IPS-18a (cell line): Measurements from ENCODE around the gene GRN.

Source experiments
- H3K27ac ChIP-seq: one replicate; pipeline ENCODE4 v1.5.1; 2013; ENCODE audit warnings: low read length
- H3K27me3 ChIP-seq: one replicate; pipeline ENCODE4 v1.6.1; 2013; ENCODE audit warnings: mild to moderate bottlenecking, low read length; ENCODE audit not compliant: control insufficient read depth, insufficient read depth
- H3K36me3 ChIP-seq: one replicate; pipeline ENCODE4 v1.6.1; 2013; ENCODE audit warnings: low read depth, low read length; ENCODE audit not compliant: control insufficient read depth
- H3K4me1 ChIP-seq: one replicate; pipeline ENCODE4 v1.6.1; 2013; ENCODE audit warnings: low read depth, low read length; ENCODE audit not compliant: control insufficient read depth
- H3K4me3 ChIP-seq: one replicate; pipeline ENCODE4 v1.5.1; 2013; ENCODE audit warnings: low read length
- H3K9ac ChIP-seq: one replicate; pipeline ENCODE4 v1.6.1; 2013; ENCODE audit warnings: mild to moderate bottlenecking, low read length, moderate library complexity
- H3K9me3 ChIP-seq: one replicate; pipeline ENCODE4 v1.6.1; 2013; ENCODE audit warnings: low read depth, low read length; ENCODE audit not compliant: control insufficient read depth

Gene GRN

GRCh38 chr17:44312396-44313104 lies 32.6 kb upstream of the GRN start:
- no peak overlapping the region for H3K4me3 ChIP-seq
- no peaks in the 10 kb centered on the region for H3K9me3 ChIP-seq
- H3K4me1 ChIP-seq = peaks cover 20% of the 10 kb centered on the region

GRCh38 chr17:44314031-44314430 lies 31.1 kb upstream of the GRN start:
- peaks cover 17% of the 10 kb centered on the region for H3K4me1 ChIP-seq
- no peaks in the 10 kb centered on the region for H3K36me3 ChIP-seq
- H3K9me3 ChIP-seq = no peaks in the 10 kb centered on the region
- H3K4me3 ChIP-seq = no peak overlapping the region
- no peak overlapping the region for H3K27ac ChIP-seq
- peaks cover 39% of the 10 kb centered on the region for H3K27me3 ChIP-seq
- no peak overlapping the region for H3K9ac ChIP-seq

More at GRCh38 chr17:44312396-44313104, 32.6 kb upstream of the GRN start:
- no peak overlapping the region for H3K9ac ChIP-seq
- no peak overlapping the region for H3K27ac ChIP-seq
- H3K27me3 ChIP-seq = peaks cover 39% of the 10 kb centered on the region
- no peaks in the 10 kb centered on the region for H3K36me3 ChIP-seq

- H3K36me3 ChIP-seq = peaks cover 4% of the 10 kb centered on the region
- H3K9me3 ChIP-seq = no peaks in the 10 kb centered on the region
- H3K4me3 ChIP-seq = peak overlapping the region; percentile 53
- H3K27me3 ChIP-seq = peaks cover 39% of the 10 kb centered on the region
- no peak overlapping the region for H3K9ac ChIP-seq
- peaks cover 14% of the 10 kb centered on the region for H3K4me1 ChIP-seq
- no peak overlapping the region for H3K27ac ChIP-seq
These were observed 30.6 kb upstream of the GRN start for GRCh38 chr17:44314524-44314868.

- Histone ChIP-seq H3K27ac (no peak overlapping the region), H3K9ac (no peak overlapping the region), H3K36me3 (peaks cover 10% of the 10 kb centered on the region), H3K27me3 (peaks cover 39% of the 10 kb centered on the region), H3K4me1 (peaks cover 14% of the 10 kb centered on the region), H3K4me3 (peak overlapping the region; percentile 53), H3K9me3 (no peaks in the 10 kb centered on the region)
These were observed 30.0 kb upstream of the GRN start for GRCh38 chr17:44314869-44315661.

GRCh38 chr17:44315760-44316731 lies 29.1 kb upstream of the GRN start:
- peaks cover 9% of the 10 kb centered on the region for H3K4me1 ChIP-seq
- H3K27ac ChIP-seq = no peak overlapping the region
- H3K9me3 ChIP-seq = no peaks in the 10 kb centered on the region
- peaks cover 17% of the 10 kb centered on the region for H3K36me3 ChIP-seq
- H3K27me3 ChIP-seq = peaks cover 39% of the 10 kb centered on the region
- peak overlapping the region; percentile 43 for H3K4me3 ChIP-seq
- H3K9ac ChIP-seq = no peak overlapping the region

- Histone ChIP-seq H3K4me3 (no peak overlapping the region), H3K9ac (no peak overlapping the region)
These were observed 27.6 kb upstream of the GRN start for GRCh38 chr17:44317545-44317944.

GRCh38 chr17:44318077-44318892 lies 26.8 kb upstream of the GRN start:
- H3K27ac ChIP-seq = no peak overlapping the region
- H3K4me1 ChIP-seq = peaks cover 6% of the 10 kb centered on the region
- no peaks in the 10 kb centered on the region for H3K9me3 ChIP-seq
- no peak overlapping the region for H3K4me3 ChIP-seq
- H3K36me3 ChIP-seq = peaks cover 31% of the 10 kb centered on the region
- no peak overlapping the region for H3K9ac ChIP-seq
- H3K27me3 ChIP-seq = peaks cover 37% of the 10 kb centered on the region

More at GRCh38 chr17:44317545-44317944, 27.6 kb upstream of the GRN start:
- no peak overlapping the region for H3K27ac ChIP-seq
- peaks cover 6% of the 10 kb centered on the region for H3K4me1 ChIP-seq
- H3K9me3 ChIP-seq = no peaks in the 10 kb centered on the region
- peaks cover 31% of the 10 kb centered on the region for H3K36me3 ChIP-seq
- peaks cover 39% of the 10 kb centered on the region for H3K27me3 ChIP-seq

- Histone ChIP-seq H3K27ac (no peak overlapping the region), H3K27me3 (peaks cover 21% of the 10 kb centered on the region), H3K36me3 (peaks cover 31% of the 10 kb centered on the region), H3K4me1 (peaks cover 6% of the 10 kb centered on the region), H3K9me3 (no peaks in the 10 kb centered on the region), H3K4me3 (no peak overlapping the region), H3K9ac (no peak overlapping the region)
These were observed 25.0 kb upstream of the GRN start for GRCh38 chr17:44320066-44320465.

GRCh38 chr17:44321246-44322120 lies 23.6 kb upstream of the GRN start:
- H3K27me3 ChIP-seq = peaks cover 24% of the 10 kb centered on the region

GRCh38 chr17:44322236-44322895 lies 22.7 kb upstream of the GRN start:
- Histone ChIP-seq H3K27ac (no peak overlapping the region), H3K9ac (no peak overlapping the region), H3K9me3 (no peaks in the 10 kb centered on the region), H3K27me3 (peaks cover 16% of the 10 kb centered on the region), H3K36me3 (peaks cover 31% of the 10 kb centered on the region), H3K4me1 (no peaks in the 10 kb centered on the region), H3K4me3 (no peak overlapping the region)

More at GRCh38 chr17:44321246-44322120, 23.6 kb upstream of the GRN start:
- Histone ChIP-seq H3K36me3 (peaks cover 31% of the 10 kb centered on the region), H3K4me3 (no peak overlapping the region), H3K9me3 (no peaks in the 10 kb centered on the region), H3K4me1 (no peaks in the 10 kb centered on the region), H3K27ac (no peak overlapping the region), H3K9ac (no peak overlapping the region)
